Endothelial cell of umbilical vein (primary cell): ENCODE measurements around the gene SH3GL3. TPM values are rescaled to one million over a fixed set of nuclear protein-coding genes. Genes with fewer than 3 reads are reported as not detected.

Experiments used
- BruUV-seq: library from RNA; stranded (reverse); fragments of 400-500 nt; replicated peaks from 2 replicates; lab custom pipeline; 2021; lab: Mats Ljungman, UMichigan
- CTCF ChIA-PET: fragments of 300-600, 350-600 bp; sonication (Branson Sonifier 250); formaldehyde crosslinking; loops from one replicate; lab custom pipeline; 2021; ENCODE audit warnings: antibody characterized with exemption, inconsistent platforms; lab: Charles Lee
- POLR2A ChIA-PET: fragments of 300-600, 350-600 bp; sonication (Branson Sonifier 250); formaldehyde crosslinking; loops from one replicate; lab custom pipeline; 2021; ENCODE audit warnings: antibody characterized with exemption, inconsistent platforms; lab: Charles Lee
- DNase-seq: peaks from one replicate; pipeline ENCODE4 v3.0.0-alpha.2; 2011; ENCODE audit warnings: low read depth, low spot score
- FAIRE-seq: peaks from 2 replicates; lab custom pipeline; 2011; peaks lifted over from hg19 to GRCh38; lab: Jason Lieb, UNC
- H2AFZ ChIP-seq: 2 replicates; pipeline ENCODE4 v1.6.0; 2012; ENCODE audit warnings: low read depth, low read length, control low read depth, inconsistent platforms
- H3K27ac ChIP-seq: 2 replicates; pipeline ENCODE4 v1.5.1; 2011; ENCODE audit warnings: low read depth, mild to moderate bottlenecking, control low read depth, low read length, moderate library complexity; ENCODE audit not compliant: insufficient read depth
- H3K27me3 ChIP-seq, 2 experiments: 2 replicates each; pipeline versions ENCODE4 v1.6.0 to v1.6.1; 2011; ENCODE audit warnings: low read length in 2 of 2, mixed read lengths in 1 of 2; ENCODE audit not compliant: control insufficient read depth in 2 of 2, insufficient read depth in 2 of 2
- H3K36me3 ChIP-seq, 2 experiments: 2 replicates in 1 of 2; 3 replicates in 1 of 2; pipeline ENCODE4 v1.5.1; 2011; ENCODE audit warnings: low read length in 2 of 2, mild to moderate bottlenecking in 1 of 2, moderate library complexity in 1 of 2; ENCODE audit not compliant: control insufficient read depth in 2 of 2, insufficient read depth in 2 of 2; ENCODE audit errors: extremely low read depth in 1 of 2
- H3K4me1 ChIP-seq: 3 replicates; pipeline ENCODE4 v1.5.1; 2011; ENCODE audit warnings: mild to moderate bottlenecking, low read length; ENCODE audit not compliant: control insufficient read depth, insufficient read depth; ENCODE audit errors: extremely low read depth
- H3K4me2 ChIP-seq: 2 replicates; pipeline ENCODE4 v1.6.1; 2011; ENCODE audit warnings: low read length, control low read depth, mixed read lengths; ENCODE audit not compliant: insufficient read depth
- H3K4me3 ChIP-seq, 3 experiments: fragments of 200-600 bp in 1 of 3; sonication (generic), shearing (Covaris generic) in 1 of 3; replicated peaks in 1 of 3; 2 replicates each; pipeline ENCODE4 v1.5.1; 2011 to 2016; ENCODE audit warnings: control low read depth in 3 of 3, low read length in 3 of 3, mild to moderate bottlenecking in 2 of 3, inconsistent platforms in 1 of 3, low read depth in 1 of 3, moderate library complexity in 1 of 3; ENCODE audit not compliant: insufficient read depth in 1 of 3
- H3K79me2 ChIP-seq: 2 replicates; pipeline ENCODE4 v1.6.0; 2012; ENCODE audit warnings: low read length, inconsistent platforms; ENCODE audit not compliant: control insufficient read depth, insufficient read depth
- H3K9ac ChIP-seq: replicated peaks from 2 replicates; pipeline ENCODE3; 2011; ENCODE audit warnings: low read length, control low read depth; ENCODE audit not compliant: insufficient read depth; ENCODE audit errors: extremely low read depth
- H3K9me1 ChIP-seq: replicated peaks from 3 replicates; pipeline ENCODE4 v1.6.0; 2011; ENCODE audit warnings: mild to moderate bottlenecking, low read length; ENCODE audit not compliant: control insufficient read depth, insufficient read depth; ENCODE audit errors: extremely low read depth
- H3K9me3 ChIP-seq: replicated peaks from 2 replicates; pipeline ENCODE4 v1.5.1; 2012; ENCODE audit warnings: low read length, inconsistent platforms; ENCODE audit not compliant: control insufficient read depth, insufficient read depth
- H4K20me1 ChIP-seq: replicated peaks from 2 replicates; pipeline ENCODE3; 2011; ENCODE audit warnings: mild to moderate bottlenecking, low read length; ENCODE audit not compliant: control insufficient read depth, insufficient read depth; ENCODE audit errors: extremely low read depth
- EZH2 ChIP-seq: IDR thresholded peaks from 2 replicates; pipeline ENCODE4 v1.6.1; 2012; ENCODE audit warnings: borderline replicate concordance, low read depth, mild to moderate bottlenecking, moderate library complexity, low read length, inconsistent platforms; ENCODE audit not compliant: severe bottlenecking
- dilution Hi-C: fragments of 300-500 bp; cut with MboI; formaldehyde crosslinking; loops from one replicate; pipeline ENCODE4 v1.15.0; 2019; ENCODE audit warnings: low sequenced_read_pairs; ENCODE audit not compliant: extremely low pct_ligation_motif_present
- intact Hi-C: fragments of 100-400 bp; cut with micrococcal nuclease; formaldehyde crosslinking; loops from one replicate; pipeline ENCODE4 v1.10.0; 2022
- polyA plus RNA-seq, 4 experiments: library from polyadenylated mRNA; depleted of rRNA in 3 of 4; stranded (reverse) in 3 of 4; unstranded in 1 of 4; fragments of >200 nt; gene quantifications; 2 replicates each; pipeline versions ENCODE4 v1.2.1 to v1.2.3, GENCODE V29; 2011 to 2012; ENCODE audit warnings: missing spikeins in 1 of 4
- total RNA-seq: library from RNA; stranded (reverse); gene quantifications from 2 replicates; pipeline ENCODE4 v1.2.3, GENCODE V29; 2021
- TF ChIP-seq, protein P1 (sequence below): IDR thresholded peaks from 2 replicates; pipeline ENCODE4 v1.6.1; 2011; ENCODE audit not compliant: insufficient read depth, insufficient read length

The SH3GL3 gene
- total and polyA plus RNA-seq, 2 donors (not counting 3 experiments of a cell fraction or from before 2014, with no cell fraction given): not detected

DNA sequence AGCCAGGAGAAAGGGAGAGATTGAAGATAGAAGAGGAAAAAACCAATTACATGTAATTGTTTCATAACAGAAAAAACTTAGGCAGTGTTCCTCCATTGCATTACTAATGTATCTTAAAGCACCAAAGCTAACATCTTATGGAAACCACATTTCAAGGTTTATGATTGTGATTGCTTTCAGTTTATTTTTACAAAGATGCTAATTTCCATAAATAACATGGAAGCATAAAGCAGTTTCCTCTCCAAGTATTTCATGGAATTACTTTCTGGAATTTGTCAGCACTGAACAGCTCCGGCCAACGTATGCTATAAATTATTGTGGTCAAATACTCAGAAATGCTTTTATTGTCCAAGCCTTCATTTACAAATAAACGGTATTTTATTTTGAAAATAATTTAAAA is 218.3 kb downstream of the SH3GL3 start:
- Histone ChIP-seq H3K4me2 (no peak overlapping the region), H3K79me2 (no peaks in the 10 kb centered on the region), H3K27me3 (no peaks in the 10 kb centered on the region), H2AFZ (no peak overlapping the region), H3K4me1 (no peaks in the 10 kb centered on the region), H3K9me1 (no peaks in the 10 kb centered on the region), H3K4me3 (no peak overlapping the region), H3K27ac (no peak overlapping the region), H3K36me3 (no peaks in the 10 kb centered on the region), H3K9ac (no peak overlapping the region), H3K9me3 (no peaks in the 10 kb centered on the region), H4K20me1 (no peaks in the 10 kb centered on the region)
- POLR2A ChIA-PET: no interaction called here
- DNase-seq: no peak
- dilution Hi-C loops (no loop called here), intact Hi-C loops (no loop called here)
- no peak for FAIRE-seq
- TF ChIP-seq EZH2: no peak
- TF ChIP-seq, protein P1, sequence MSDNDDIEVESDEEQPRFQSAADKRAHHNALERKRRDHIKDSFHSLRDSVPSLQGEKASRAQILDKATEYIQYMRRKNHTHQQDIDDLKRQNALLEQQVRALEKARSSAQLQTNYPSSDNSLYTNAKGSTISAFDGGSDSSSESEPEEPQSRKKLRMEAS: no peak
- no TSS peak for BruUV-seq
- CTCF ChIA-PET: no interaction called here

Other genes with a start within 250 kb of the SH3GL3 start
- 155 and 156 TPM in 2 replicates for gene HDGFL3, start 239.5 kb upstream of the SH3GL3 start, total RNA-seq
- 10.9 and 20.2 TPM in 2 replicates for gene HDGFL3, start 239.5 kb upstream of the SH3GL3 start, polyA plus RNA-seq
- gene BNC1, start 162.7 kb upstream of the SH3GL3 start, total RNA-seq: 2.9 and 3.4 TPM in 2 replicates
- gene BNC1, start 162.7 kb upstream of the SH3GL3 start, polyA plus RNA-seq: 3.9 TPM in 2 replicates
- gene ADAMTSL3, start 206.8 kb downstream of the SH3GL3 start, total RNA-seq: not detected in 2 replicates
- gene ADAMTSL3, start 206.8 kb downstream of the SH3GL3 start, polyA plus RNA-seq: not detected in 2 replicates